HepG2 (cell line): ENCODE data around the gene RAPGEF2. TPM values are rescaled to one million over a fixed set of nuclear protein-coding genes. Genes with fewer than 3 reads are reported as not detected.

ENCODE experiments used
- AHR ChIP-seq: IDR thresholded peaks from 2 replicates; pipeline ENCODE4 v1.6.1; 2018; ENCODE audit warnings: missing genetic modification reagents, missing compliant biosample characterization
- ASH2L ChIP-seq: fragments of 300-600, 200-600 bp; sonication (generic); IDR thresholded peaks from 2 replicates; pipeline ENCODE4 v1.7.0; 2017; ENCODE audit warnings: low read depth, mild to moderate bottlenecking, moderate library complexity, mixed read lengths, low read length; ENCODE audit not compliant: insufficient read length
- DNMT1 ChIP-seq: sonication (generic); formaldehyde crosslinking; IDR thresholded peaks from 2 replicates; pipeline ENCODE4 v1.5.1; 2020; ENCODE audit warnings: mild to moderate bottlenecking, missing genetic modification reagents
- JUN ChIP-seq: sonication (generic); formaldehyde crosslinking; IDR thresholded peaks from 2 replicates; pipeline ENCODE4 v1.4.0; 2020; ENCODE audit warnings: mild to moderate bottlenecking, missing genetic modification reagents
- KAT2B ChIP-seq: fragments of 150-350 bp; IDR thresholded peaks from 2 replicates; pipeline ENCODE4 v1.6.1; 2014; ENCODE audit warnings: low read depth, low read length, borderline replicate concordance
- KLF15 ChIP-seq: sonication (generic); formaldehyde crosslinking; IDR thresholded peaks from 2 replicates; pipeline ENCODE4 v1.8.1; 2023; ENCODE audit warnings: borderline replicate concordance, mild to moderate bottlenecking, inconsistent platforms, missing genetic modification reagents, mixed read lengths
- MXD4 ChIP-seq: IDR thresholded peaks from 2 replicates; pipeline ENCODE4 v1.6.1; 2016; ENCODE audit warnings: mild to moderate bottlenecking, missing biosample characterization, missing genetic modification reagents
- POGZ ChIP-seq: sonication (generic); formaldehyde crosslinking; IDR thresholded peaks from 2 replicates; pipeline ENCODE4 v1.4.0; 2020; ENCODE audit warnings: mild to moderate bottlenecking, missing genetic modification reagents
- RNF2 ChIP-seq: fragments of 450-650 bp; conservative IDR thresholded peaks from 2 replicates; pipeline ENCODE4 v1.6.1; 2016; ENCODE audit warnings: low read depth
- SRY ChIP-seq: sonication (generic); formaldehyde crosslinking; IDR thresholded peaks from 2 replicates; pipeline ENCODE4 v1.8.0; 2022; ENCODE audit warnings: mild to moderate bottlenecking, missing genetic modification reagents
- TBP ChIP-seq: sonication (generic); formaldehyde crosslinking; IDR thresholded peaks from 2 replicates; pipeline ENCODE4 v1.5.0; 2020; ENCODE audit warnings: missing genetic modification reagents
- ZNF558 ChIP-seq: sonication (generic); formaldehyde crosslinking; IDR thresholded peaks from 2 replicates; pipeline ENCODE4 v1.9.0; 2022; ENCODE audit warnings: mild to moderate bottlenecking, missing genetic modification reagents, borderline replicate concordance
- ZNF724P ChIP-seq: sonication (generic); formaldehyde crosslinking; IDR thresholded peaks from 2 replicates; pipeline ENCODE4 v1.8.0; 2022; ENCODE audit warnings: missing genetic modification reagents, borderline replicate concordance
- polyA plus RNA-seq, 8 experiments: library from polyadenylated mRNA; depleted of rRNA in 3 of 8; stranded (reverse) in 7 of 8; unstranded in 1 of 8; fragments of >200 nt; fragmentation: Illumina TruSeq in 4 of 8; extraction: Trizol in 4 of 8; gene quantifications; 2 replicates each; pipeline versions ENCODE4 v1.2.1 to v1.2.3, GENCODE V29; 2011 to 2016; ENCODE audit warnings: low read depth in 4 of 8, missing spikeins in 1 of 8, mixed read lengths in 1 of 8; ENCODE audit not compliant: insufficient read depth in 1 of 8
- total RNA-seq, 5 experiments: library from RNA; depleted of rRNA; stranded (reverse); fragments of >200 nt; fragmentation: Illumina TruSeq; extraction: Trizol; gene quantifications; 2 replicates each; pipeline ENCODE4 v1.2.3, GENCODE V29; 2016; ENCODE audit warnings: low read depth in 1 of 5
- TF ChIP-seq, protein P1 (sequence below): sonication (generic); formaldehyde crosslinking; IDR thresholded peaks from 2 replicates; pipeline ENCODE4 v1.8.1; 2022; ENCODE audit warnings: low read depth, mild to moderate bottlenecking, missing genetic modification reagents
- TF ChIP-seq, protein P2 (sequence below): sonication (generic); formaldehyde crosslinking; IDR thresholded peaks from 2 replicates; pipeline ENCODE4 v1.8.1; 2023; ENCODE audit warnings: mild to moderate bottlenecking, inconsistent platforms, moderate library complexity, missing genetic modification reagents, borderline replicate concordance
- TF ChIP-seq, protein P3 (sequence below): IDR thresholded peaks from 2 replicates; pipeline ENCODE4 v1.6.1; 2016; ENCODE audit warnings: missing genetic modification reagents, missing compliant biosample characterization
- TF ChIP-seq, protein P4 (sequence below): sonication (generic); formaldehyde crosslinking; IDR thresholded peaks from 2 replicates; pipeline ENCODE4 v1.5.1; 2020; ENCODE audit warnings: missing genetic modification reagents, mild to moderate bottlenecking, borderline replicate concordance
- TF ChIP-seq, protein P5 (sequence below): sonication (generic); formaldehyde crosslinking; IDR thresholded peaks from 2 replicates; pipeline ENCODE4 v1.8.0; 2022; ENCODE audit warnings: mild to moderate bottlenecking, missing genetic modification reagents, borderline replicate concordance
- TF ChIP-seq, protein P6 (sequence below): sonication (generic); formaldehyde crosslinking; IDR thresholded peaks from 2 replicates; pipeline ENCODE4 v1.5.1; 2020; ENCODE audit warnings: mild to moderate bottlenecking, moderate library complexity, missing genetic modification reagents
- TF ChIP-seq, protein P7 (sequence below): IDR thresholded peaks from 2 replicates; pipeline ENCODE4 v1.6.1; 2012; ENCODE audit warnings: inconsistent platforms

RAPGEF2 gene
- total and polyA plus RNA-seq, 2 of the 13 experiments (the other 11 are each of a cell fraction or from before 2014, with no cell fraction given): 19.2 to 23.0 TPM

DNA sequence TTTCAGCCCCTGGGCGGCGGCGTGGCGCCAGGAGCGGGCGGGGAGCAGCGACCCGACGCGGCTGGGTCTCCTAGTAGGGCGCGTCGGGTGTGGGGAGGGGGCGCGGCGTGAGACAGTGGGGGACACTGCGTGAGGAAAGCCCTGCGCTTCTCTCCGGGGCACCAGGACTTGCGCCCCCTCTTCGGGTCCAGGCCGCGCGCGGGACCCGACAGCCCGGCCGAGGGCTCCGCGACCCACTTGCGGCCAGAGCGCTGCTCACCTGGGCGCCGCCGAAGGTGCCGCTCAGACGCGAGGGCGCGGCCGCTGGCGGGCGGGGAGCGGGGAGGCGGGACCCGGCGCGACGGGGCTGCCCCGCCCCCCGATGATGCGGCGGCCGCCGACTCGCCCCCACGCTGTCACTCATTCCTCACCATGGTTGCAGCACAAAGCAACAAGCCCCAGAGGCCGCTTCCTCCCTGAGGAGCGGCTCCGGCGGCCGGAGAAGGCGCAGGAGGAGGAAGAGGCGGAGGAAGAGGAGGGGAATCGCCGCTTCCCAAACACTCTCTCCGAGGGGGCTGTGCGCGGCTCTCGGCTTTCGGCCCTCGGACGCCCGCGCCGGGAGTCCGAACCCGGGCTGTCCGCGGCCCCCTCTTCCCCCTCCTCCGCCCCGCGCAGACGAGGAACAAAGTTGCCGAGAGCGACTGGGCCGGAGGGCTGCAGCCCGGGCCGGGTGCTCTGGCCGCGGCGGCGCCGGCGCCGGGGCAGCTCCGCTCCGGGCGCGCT lies at the start of gene RAPGEF2 (continued):
- TF ChIP-seq, protein P1, sequence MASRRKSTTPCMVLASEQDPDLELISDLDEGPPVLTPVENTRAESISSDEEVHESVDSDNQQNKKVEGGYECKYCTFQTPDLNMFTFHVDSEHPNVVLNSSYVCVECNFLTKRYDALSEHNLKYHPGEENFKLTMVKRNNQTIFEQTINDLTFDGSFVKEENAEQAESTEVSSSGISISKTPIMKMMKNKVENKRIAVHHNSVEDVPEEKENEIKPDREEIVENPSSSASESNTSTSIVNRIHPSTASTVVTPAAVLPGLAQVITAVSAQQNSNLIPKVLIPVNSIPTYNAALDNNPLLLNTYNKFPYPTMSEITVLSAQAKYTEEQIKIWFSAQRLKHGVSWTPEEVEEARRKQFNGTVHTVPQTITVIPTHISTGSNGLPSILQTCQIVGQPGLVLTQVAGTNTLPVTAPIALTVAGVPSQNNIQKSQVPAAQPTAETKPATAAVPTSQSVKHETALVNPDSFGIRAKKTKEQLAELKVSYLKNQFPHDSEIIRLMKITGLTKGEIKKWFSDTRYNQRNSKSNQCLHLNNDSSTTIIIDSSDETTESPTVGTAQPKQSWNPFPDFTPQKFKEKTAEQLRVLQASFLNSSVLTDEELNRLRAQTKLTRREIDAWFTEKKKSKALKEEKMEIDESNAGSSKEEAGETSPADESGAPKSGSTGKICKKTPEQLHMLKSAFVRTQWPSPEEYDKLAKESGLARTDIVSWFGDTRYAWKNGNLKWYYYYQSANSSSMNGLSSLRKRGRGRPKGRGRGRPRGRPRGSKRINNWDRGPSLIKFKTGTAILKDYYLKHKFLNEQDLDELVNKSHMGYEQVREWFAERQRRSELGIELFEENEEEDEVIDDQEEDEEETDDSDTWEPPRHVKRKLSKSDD: no peak
- TF ChIP-seq, protein P2, sequence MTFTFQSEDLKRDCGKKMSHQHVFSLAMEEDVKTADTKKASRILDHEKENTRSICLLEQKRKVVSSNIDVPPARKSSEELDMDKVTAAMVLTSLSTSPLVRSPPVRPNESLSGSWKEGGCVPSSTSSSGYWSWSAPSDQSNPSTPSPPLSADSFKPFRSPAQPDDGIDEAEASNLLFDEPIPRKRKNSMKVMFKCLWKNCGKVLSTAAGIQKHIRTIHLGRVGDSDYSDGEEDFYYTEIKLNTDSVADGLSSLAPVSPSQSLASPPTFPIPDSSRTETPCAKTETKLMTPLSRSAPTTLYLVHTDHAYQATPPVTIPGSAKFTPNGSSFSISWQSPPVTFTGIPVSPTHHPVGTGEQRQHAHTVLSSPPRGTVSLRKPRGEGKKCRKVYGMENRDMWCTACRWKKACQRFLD (CRISPR knock-in tag): 0 out of 2 replicates have a peak, but pooled peaks have one; percentile 42
- TF ChIP-seq DNMT1 (CRISPR knock-in tag) (no peak), ZNF558 (peak; percentile 51; the same call in 1 of the 2 replicates), POGZ (no peak), JUN (CRISPR knock-in tag) (no peak), SRY (no peak; the same call in 1 of the 2 replicates), AHR (no peak), ZNF724P (CRISPR knock-in tag) (no peak), ASH2L (peak; percentile 71), RNF2 (0 out of 2 replicates have a peak, but pooled peaks have one; percentile 43), TBP (CRISPR knock-in tag) (no peak), KLF15 (no peak), KAT2B (no peak), MXD4 (CRISPR knock-in tag) (no peak; the same call in 1 of the 2 replicates)
- TF ChIP-seq, protein P3, sequence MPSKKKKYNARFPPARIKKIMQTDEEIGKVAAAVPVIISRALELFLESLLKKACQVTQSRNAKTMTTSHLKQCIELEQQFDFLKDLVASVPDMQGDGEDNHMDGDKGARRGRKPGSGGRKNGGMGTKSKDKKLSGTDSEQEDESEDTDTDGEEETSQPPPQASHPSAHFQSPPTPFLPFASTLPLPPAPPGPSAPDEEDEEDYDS (CRISPR knock-in tag): peak; percentile 63; the same call in 1 of the 2 replicates
- TF ChIP-seq, protein P4, sequence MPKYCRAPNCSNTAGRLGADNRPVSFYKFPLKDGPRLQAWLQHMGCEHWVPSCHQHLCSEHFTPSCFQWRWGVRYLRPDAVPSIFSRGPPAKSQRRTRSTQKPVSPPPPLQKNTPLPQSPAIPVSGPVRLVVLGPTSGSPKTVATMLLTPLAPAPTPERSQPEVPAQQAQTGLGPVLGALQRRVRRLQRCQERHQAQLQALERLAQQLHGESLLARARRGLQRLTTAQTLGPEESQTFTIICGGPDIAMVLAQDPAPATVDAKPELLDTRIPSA (CRISPR knock-in tag): 0 out of 2 replicates have a peak, but pooled peaks have one; percentile 2
- TF ChIP-seq, protein P5, sequence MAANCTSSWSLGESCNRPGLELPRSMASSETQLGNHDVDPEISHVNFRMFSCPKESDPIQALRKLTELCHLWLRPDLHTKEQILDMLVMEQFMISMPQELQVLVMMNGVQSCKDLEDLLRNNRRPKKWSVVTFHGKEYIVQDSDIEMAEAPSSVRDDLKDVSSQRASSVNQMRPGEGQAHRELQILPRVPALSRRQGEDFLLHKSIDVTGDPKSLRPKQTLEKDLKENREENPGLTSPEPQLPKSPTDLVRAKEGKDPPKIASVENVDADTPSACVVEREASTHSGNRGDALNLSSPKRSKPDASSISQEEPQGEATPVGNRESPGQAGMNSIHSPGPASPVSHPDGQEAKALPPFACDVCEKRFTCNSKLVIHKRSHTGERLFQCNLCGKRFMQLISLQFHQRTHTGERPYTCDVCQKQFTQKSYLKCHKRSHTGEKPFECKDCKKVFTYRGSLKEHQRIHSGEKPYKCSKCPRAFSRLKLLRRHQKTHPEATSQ (CRISPR knock-in tag): no peak
- TF ChIP-seq, protein P6, sequence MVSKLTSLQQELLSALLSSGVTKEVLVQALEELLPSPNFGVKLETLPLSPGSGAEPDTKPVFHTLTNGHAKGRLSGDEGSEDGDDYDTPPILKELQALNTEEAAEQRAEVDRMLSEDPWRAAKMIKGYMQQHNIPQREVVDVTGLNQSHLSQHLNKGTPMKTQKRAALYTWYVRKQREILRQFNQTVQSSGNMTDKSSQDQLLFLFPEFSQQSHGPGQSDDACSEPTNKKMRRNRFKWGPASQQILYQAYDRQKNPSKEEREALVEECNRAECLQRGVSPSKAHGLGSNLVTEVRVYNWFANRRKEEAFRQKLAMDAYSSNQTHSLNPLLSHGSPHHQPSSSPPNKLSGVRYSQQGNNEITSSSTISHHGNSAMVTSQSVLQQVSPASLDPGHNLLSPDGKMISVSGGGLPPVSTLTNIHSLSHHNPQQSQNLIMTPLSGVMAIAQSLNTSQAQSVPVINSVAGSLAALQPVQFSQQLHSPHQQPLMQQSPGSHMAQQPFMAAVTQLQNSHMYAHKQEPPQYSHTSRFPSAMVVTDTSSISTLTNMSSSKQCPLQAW (CRISPR knock-in tag): no peak; the same call in 1 of the 2 replicates
- TF ChIP-seq, protein P7, sequence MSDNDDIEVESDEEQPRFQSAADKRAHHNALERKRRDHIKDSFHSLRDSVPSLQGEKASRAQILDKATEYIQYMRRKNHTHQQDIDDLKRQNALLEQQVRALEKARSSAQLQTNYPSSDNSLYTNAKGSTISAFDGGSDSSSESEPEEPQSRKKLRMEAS: peak; percentile 54; the same call in 1 of the 2 replicates
